GM12891 (cell line): ENCODE data around the gene MYO7B.

Experiments used
- PAX5 ChIP-seq: IDR thresholded peaks from 2 replicates; pipeline ENCODE4 v1.6.1; 2011; ENCODE audit warnings: low read length, moderate library complexity, mild to moderate bottlenecking; ENCODE audit not compliant: insufficient read depth, severe bottlenecking
- SPI1 ChIP-seq: IDR thresholded peaks from 2 replicates; pipeline ENCODE4 v1.6.1; 2011; ENCODE audit warnings: low read depth, low read length, control low read depth
- TAF1 ChIP-seq: IDR thresholded peaks from 2 replicates; pipeline ENCODE4 v1.6.1; 2011; ENCODE audit warnings: low read depth, low read length, control low read depth

DNA sequence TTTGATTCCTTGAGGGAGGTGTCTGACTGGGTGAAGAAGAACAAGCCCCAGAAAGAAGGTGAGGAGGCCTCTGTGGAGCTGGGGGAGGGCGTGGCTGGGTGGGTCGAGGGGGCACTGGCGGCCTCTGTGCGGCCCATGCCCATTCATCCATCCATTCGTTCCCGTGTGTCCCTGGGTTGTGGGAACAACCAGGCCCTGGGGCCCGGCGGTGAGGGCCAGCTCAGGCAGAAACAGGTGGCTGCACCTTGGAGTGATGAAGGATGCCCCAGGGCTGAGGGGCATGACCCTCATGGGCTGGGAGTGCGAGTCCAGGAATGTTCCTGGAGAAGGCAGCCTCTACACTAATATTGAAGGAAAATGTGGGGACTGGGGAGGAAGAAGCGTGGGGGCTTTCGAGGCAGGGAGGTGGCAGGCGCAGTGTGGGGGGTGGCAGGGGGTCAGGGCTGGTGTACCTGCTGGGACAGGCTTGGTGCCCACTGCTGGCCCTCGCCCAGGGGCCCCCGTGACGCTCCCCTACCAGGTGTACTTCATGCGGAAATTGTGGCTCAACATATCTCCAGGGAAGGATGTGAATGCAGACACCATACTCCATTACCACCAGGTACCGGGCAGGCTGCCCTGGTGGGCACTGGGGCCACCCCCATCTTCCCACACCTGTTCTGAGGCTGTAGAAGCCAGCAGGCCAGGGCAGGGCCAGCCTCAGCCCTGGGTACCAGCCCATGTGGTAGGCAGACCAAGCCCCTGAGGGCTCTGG lies 99.3 kb downstream of the MYO7B start:
- TF ChIP-seq TAF1, result no peak
- no peak for TF ChIP-seq PAX5
- TF ChIP-seq SPI1, result no peak
